ENCODE results near the gene ZNF442.
"Not testable (repeated sequence)": the region's sequence is repeated elsewhere in the genome, so short reads cannot be mapped to it uniquely, and the experiment has no call there.

DNA sequence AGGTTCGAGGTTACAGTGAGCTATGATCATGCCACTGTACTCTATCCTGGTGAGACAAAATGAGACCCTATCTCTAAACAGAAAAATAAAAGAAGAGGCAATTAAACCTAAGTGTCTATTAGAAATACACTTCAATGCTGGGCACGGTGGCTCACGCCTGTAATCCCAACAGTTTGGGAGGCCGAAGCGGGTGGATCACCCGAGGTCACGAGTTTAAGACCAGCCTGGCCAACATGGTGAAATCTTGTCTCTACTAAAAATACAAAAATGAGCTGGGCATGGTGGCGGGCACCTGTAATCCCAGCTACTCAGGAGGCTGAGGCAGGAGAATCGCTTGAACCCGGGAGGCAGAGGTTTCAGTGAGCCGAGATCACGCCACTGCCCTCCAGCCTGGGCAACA is 56.6 kb downstream of the ZNF442 start:
- TF ChIP-seq EZH2phosphoT487 (IDR thresholded peaks at IDR 0.05; ENCODE audit: borderline replicate concordance), result not testable (repeated sequence)
- TF ChIP-seq, protein P1, sequence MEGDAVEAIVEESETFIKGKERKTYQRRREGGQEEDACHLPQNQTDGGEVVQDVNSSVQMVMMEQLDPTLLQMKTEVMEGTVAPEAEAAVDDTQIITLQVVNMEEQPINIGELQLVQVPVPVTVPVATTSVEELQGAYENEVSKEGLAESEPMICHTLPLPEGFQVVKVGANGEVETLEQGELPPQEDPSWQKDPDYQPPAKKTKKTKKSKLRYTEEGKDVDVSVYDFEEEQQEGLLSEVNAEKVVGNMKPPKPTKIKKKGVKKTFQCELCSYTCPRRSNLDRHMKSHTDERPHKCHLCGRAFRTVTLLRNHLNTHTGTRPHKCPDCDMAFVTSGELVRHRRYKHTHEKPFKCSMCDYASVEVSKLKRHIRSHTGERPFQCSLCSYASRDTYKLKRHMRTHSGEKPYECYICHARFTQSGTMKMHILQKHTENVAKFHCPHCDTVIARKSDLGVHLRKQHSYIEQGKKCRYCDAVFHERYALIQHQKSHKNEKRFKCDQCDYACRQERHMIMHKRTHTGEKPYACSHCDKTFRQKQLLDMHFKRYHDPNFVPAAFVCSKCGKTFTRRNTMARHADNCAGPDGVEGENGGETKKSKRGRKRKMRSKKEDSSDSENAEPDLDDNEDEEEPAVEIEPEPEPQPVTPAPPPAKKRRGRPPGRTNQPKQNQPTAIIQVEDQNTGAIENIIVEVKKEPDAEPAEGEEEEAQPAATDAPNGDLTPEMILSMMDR (conservative IDR thresholded peaks at IDR 0.05; ENCODE audit: low read length), result not testable (repeated sequence)

Data from Loucy (cell line).